GM12878 (cell line): ENCODE results near the gene SRI.

Experiments
- BCLAF1 ChIP-seq: fragments of 450-650 bp; IDR thresholded peaks from 2 replicates; pipeline ENCODE4 v1.6.1; 2017; ENCODE audit warnings: antibody characterized with exemption, mild to moderate bottlenecking, moderate library complexity
- CTCF ChIP-seq, 3 experiments: IDR thresholded peaks in 2 of 3; conservative IDR thresholded peaks in 1 of 3; 2 replicates each; pipeline ENCODE4 v1.5.1; 2011; ENCODE audit warnings: low read depth in 3 of 3, low read length in 3 of 3, mild to moderate bottlenecking in 3 of 3, control low read depth in 2 of 3, moderate library complexity in 2 of 3, inconsistent platforms in 1 of 3, mixed read lengths in 1 of 3; ENCODE audit not compliant: control insufficient read depth in 2 of 3, insufficient read depth in 1 of 3; ENCODE audit errors: extremely low read depth in 1 of 3
- EP300 ChIP-seq, 2 experiments: fragments of 150-350 bp in 1 of 2; IDR thresholded peaks; 2 replicates each; pipeline ENCODE4 v1.6.1; 2011 to 2012; ENCODE audit warnings: low read depth in 2 of 2, low read length in 2 of 2, borderline replicate concordance in 1 of 2, improper control_type of control experiment in 1 of 2, inconsistent platforms in 1 of 2; ENCODE audit not compliant: control insufficient read depth in 1 of 2
- EZH2 ChIP-seq: IDR thresholded peaks from 2 replicates; pipeline ENCODE4 v1.6.1; 2012; ENCODE audit warnings: low read depth, mild to moderate bottlenecking, control low read depth, inconsistent platforms, low read length, borderline replicate concordance; ENCODE audit not compliant: control insufficient read depth
- GATAD2B ChIP-seq: fragments of 450-650 bp; conservative IDR thresholded peaks from 2 replicates; pipeline ENCODE4 v1.6.1; 2017; ENCODE audit warnings: low read depth, mild to moderate bottlenecking, moderate library complexity
- NR2C2 ChIP-seq: IDR thresholded peaks from 2 replicates; pipeline ENCODE4 v1.6.1; 2011; ENCODE audit warnings: borderline replicate concordance, low read depth; ENCODE audit not compliant: control insufficient read depth, insufficient read length
- POLR2A ChIP-seq: IDR thresholded peaks from 2 replicates; pipeline ENCODE4 v1.6.1; 2011; ENCODE audit warnings: low read depth, mild to moderate bottlenecking, low read length
- RAD21 ChIP-seq: IDR thresholded peaks from 2 replicates; pipeline ENCODE4 v1.6.1; 2011; ENCODE audit warnings: mild to moderate bottlenecking, low read depth, low read length, moderate library complexity; ENCODE audit not compliant: insufficient read depth
- TCF12 ChIP-seq: IDR thresholded peaks from 2 replicates; pipeline ENCODE4 v1.6.1; 2011; ENCODE audit warnings: low read depth, mild to moderate bottlenecking, low read length
- ZNF24 ChIP-seq: fragments of 450-650 bp; IDR thresholded peaks from 2 replicates; pipeline ENCODE4 v1.6.1; 2017; ENCODE audit warnings: antibody characterized with exemption, mild to moderate bottlenecking

GRCh38 chr7:88268051-88268450 lies 48.2 kb upstream of the SRI start:
- TF ChIP-seq NR2C2 (no peak), POLR2A (no peak), RAD21 (no peak), TCF12 (no peak), EZH2 (no peak), CTCF (IDR thresholded peaks at IDR 0.05 in 2 of 3, conservative IDR thresholded peaks at IDR 0.05 in 1 of 3; ENCODE audit: control insufficient read depth in 2 of 3, extremely low read depth in 1 of 3, insufficient read depth in 1 of 3, low read depth in 3 of 3, low read length in 3 of 3) (no peak), BCLAF1 (no peak), ZNF24 (no peak), GATAD2B (no peak), EP300 (IDR thresholded peaks at IDR 0.05; ENCODE audit: borderline replicate concordance in 1 of 2, control insufficient read depth in 1 of 2, low read depth in 2 of 2, low read length in 2 of 2) (no peak)
